ENCODE measurements around the gene EN1.
A peak's percentile ranks its signal among the peaks of the same experiment; 100 is the strongest.

EN1 gene

GRCh38 chr2:118855451-118856279 lies 8.2 kb upstream of the EN1 start:
- peak; percentile 63 to 88 (median 75) for DNase-seq

- DNase-seq = no peak
Observed at GRCh38 chr2:118854507-118855345, 7.3 kb upstream of the EN1 start.

DNA sequence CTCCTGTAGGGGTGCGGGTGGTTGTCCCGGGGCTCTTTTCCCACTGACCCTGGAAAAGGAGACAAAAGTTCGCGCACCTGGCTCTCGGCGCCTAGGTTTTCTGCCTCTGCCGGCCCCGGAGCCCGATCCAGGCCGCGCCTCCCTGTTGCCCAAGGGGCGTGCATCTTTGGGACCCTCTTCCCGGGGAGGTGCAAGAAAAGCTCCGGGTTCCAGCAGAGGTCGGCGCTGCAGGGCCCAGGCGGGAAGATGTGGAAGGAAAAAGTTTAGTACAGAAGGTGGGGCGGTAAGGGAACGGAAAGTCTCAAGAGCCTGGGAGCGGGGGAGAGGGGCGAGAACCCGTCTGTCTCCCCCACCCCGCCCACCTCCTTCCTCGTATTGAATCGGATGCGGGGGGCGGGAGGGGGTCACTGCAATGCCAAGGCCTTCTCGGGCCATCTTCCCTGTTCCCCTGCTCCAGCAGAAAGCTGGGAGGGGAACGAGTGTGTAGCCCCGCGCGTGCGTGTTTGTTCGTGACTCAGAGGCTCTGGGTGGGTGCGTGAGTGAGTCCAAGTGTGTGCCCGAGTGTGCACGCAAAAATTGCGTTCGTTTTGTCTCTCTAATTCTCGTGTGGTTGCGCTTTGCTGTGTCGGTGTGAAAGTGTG lies 6.3 kb upstream of the EN1 start:
- DNase-seq = no peak

GRCh38 chr2:118853129-118853640 lies 5.7 kb upstream of the EN1 start:
- no peak for DNase-seq

DNA sequence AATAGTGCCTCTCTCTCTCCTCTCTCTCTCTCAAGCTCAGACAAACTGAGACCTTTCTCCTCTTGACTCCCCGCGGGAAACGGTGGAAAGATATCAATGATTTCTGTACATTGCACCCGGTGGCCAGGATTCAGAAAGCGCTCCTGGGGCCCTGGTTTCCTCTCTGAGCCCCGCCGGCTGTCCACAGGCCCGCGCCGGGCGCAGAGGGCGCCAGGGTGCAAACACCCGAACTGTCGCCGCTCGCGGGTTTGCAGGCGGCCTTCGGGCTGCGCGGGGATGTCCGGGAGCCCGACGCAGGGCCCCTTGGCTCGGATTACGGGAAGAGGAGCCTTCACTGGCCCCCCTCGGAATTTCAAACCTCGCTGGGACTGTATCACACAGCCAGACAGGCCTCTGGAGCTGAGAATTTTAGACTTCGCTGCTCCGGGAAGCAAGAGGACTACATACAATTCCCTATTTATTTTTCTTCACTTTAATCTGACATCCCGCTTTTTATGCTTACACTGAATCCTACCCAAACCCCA lies 5.2 kb upstream of the EN1 start:
- DNase-seq = no peak

- DNase-seq = no peak
Observed at GRCh38 chr2:118851650-118852049, 4.2 kb upstream of the EN1 start.

- DNase-seq = no peak
Observed at GRCh38 chr2:118850901-118851415, 3.5 kb upstream of the EN1 start.

DNA sequence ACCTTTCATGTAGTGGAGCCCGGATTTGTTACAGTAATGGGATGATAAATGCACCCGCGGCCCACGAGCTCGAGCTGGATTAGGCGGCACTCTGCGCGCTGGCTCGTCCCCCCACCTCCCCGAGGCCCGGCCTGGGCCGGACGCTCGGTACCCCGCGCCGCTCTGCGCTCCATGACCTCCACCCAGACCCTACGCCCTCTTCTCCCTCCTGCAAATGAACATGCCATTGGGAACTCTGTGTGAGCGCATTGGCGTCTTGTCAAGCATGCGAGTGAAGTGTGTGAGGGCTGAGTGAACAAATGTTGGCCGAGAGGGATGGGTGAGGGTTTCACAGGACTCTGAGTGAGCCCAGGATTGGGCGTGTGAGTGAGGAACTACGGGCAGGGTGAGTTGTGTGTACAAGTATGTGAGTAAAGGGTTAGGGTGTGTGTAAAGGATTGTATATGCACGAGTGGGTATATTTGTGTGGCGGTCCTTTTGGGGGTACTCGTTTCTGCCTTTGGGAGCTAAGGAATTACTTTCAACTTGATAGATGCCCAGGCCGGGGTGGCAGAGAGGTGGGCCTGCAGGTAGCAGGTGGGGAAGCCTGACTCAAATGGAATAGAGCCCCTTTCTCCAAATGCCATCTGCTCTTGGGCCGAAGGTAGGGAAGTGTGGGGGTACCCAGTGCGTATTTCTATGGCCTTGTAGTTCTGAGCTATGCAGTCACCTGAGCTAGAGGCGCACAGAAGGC lies 2.9 kb upstream of the EN1 start:
- no peak for DNase-seq

GRCh38 chr2:118849226-118850167 lies 2.0 kb upstream of the EN1 start:
- no peak for DNase-seq

GRCh38 chr2:118848381-118849225 lies 1.2 kb upstream of the EN1 start:
- no peak for DNase-seq

DNA sequence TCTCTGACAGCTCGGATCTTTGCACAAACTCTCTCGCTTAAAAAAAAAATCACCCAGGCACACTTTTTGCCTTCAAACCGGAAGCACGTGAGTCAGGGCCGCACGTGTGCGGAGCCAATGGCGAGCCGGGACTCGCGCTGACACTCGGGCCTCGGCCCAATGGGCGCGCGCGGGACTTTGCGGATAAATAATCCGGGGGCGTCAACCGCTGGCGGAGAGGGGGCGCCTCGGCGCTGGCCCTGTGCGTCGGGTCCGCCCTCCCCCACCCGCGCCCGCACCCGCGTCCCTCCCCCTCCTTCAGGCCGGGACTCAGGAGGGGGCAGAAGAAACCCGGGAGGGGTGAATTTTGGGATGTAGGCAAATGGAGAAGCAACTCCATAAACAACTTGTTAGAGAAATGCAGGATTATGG lies 319 bp upstream of the EN1 start:
- peak in 1 of 6 experiments; percentile 12 for DNase-seq

GRCh38 chr2:118846442-118846952 lies 951 bp downstream of the EN1 start:
- no peak for DNase-seq

DNA sequence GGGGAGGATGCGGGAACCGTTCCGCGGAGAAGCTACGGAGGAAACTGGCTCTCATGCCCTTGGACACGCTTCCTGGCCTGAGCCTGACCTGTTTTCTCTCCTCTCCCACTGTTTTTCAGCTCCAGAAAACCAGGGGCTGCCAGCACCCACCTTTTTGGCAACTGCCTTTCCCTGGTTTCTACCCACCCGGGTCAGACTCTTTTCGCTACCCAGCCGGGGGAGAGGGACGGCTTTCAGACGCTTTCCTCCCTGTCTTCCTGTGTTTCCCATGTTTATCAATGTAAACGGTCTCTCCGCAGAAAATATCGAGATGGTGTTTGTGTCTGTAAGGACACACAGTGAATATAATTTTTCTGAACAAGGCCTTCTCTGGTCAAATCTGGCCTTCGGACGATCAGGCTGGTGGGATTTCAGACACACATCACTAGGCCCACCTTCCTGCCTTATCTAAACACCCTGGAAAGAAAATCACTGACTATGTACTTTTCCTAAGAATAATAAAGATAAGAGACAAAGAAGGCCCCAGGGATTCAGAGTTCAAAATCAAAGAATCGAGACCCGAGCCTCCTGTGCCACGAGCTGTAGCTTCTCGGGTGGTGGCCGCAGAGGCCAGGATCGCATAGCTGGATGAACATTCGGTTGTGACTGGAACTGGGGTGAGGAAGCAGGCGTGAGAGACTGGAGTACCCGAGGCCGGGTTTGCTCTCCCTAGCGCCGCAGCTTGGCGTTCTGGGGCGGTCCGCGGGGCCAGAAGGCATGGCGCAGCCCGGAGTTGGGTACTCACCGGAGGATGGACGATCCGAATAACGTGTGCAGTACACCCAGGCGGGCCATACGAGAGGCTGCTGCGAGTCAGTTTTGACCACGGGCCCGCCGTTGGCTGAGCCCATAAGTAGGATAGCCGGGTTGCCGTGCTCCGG lies 1.7 kb downstream of the EN1 start:
- DNase-seq = no peak

DNA sequence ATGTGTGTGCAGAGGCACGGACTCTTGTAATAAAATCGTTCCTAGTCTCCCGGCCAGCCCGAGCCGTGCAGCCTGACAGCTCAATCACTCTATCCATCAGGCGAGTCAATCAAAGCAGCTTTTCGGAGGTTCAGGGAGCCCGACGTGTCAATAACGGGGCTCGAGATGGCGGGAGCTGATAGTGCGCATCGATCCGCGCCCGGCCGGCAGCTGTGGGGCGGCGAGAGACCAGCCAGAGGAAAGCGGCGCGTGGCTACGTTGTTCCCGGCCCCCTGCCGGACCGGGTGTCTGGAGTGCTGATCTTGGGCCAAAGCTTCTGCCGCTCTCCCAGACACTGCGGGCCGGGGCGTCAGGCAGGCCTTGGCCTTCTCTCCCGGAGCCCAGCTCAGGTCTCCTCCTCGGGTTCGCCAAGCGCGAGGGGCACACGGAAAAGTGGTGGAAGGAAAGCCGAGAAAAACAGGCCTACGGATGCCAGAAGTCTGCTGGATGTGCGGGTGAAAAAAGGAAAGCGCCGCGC lies 2.4 kb downstream of the EN1 start:
- DNase-seq = no peak

DNA sequence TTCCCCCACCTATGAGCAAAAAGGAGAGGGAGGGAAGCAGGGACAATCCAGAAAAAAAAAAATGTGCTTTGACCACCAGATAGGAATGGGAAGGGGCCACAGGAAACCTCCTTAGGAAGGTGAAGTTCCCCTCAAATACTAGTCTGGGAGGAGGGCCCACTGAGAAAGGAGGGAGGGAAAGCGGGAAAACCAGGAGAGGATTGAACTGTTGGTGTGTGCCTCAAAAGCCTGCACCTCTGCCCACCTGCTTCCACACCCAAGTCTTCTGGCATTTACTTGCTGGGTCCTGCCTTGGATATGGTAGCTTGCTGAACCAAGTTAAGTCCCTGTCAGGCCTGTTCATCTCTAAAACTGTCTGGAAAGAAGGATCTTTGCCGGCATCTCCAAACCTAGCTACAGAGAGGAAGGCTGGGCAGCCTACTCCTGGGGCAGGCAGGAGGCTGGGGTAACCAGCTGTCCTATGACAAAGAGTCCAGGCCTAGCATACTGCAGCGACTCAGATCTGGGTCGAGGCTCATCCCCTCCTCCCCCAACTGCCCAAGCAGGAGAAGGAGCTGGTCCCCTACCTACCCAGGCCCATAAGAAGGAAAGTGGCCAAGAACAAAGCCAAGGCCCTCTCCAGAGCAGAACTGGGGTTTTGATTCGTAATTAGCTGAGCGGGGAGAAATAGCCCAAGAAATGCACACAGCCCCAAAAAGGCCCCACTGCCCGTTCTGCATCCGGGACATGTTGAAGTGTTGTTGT lies 3.0 kb downstream of the EN1 start:
- no peak for DNase-seq

DNA sequence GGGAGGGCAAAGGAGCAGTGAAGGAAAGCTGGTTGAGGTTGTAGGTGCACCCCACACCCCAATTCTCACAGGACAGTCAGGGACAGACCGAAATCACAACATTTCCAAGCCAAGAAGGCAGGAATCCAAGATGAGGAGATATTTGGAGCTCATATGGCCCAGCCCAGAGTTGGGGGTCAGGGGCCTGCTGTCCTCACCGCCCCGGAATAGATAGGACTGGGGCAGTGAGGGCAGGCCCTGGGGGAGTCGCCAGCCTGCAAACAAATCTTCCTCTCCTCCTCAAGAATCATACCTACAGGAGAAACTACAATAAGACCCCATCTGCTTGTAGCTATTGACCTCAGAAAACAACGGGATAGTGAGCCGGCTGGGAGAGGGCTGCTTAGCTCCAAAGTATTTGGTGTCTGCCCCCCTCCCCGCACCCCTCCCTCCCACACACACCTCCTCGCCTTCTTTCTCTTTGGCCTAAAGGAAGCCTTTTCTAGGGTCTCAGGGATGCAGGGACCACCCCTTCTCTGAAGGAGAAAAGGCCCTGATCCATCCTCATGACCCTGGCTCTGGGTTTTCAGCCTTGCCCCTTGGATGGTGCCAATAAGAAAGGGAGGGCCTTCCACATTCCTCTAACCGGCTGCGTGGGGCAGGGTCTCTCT lies 3.8 kb downstream of the EN1 start:
- DNase-seq = no peak

Data from stimulated activated naive CD4-positive, alpha-beta T cell (primary cell).